ENCODE data around the gene GNG11.

- TF ChIP-seq POLR2AphosphoS5 (IDR thresholded peaks at IDR 0.05; ENCODE audit: low read depth, low read length) = no peak
- TF ChIP-seq TAF1 (IDR thresholded peaks at IDR 0.05; ENCODE audit: borderline replicate concordance, insufficient read depth, low read length) = no peak
- no peak for TF ChIP-seq SIN3A (IDR thresholded peaks at IDR 0.05; ENCODE audit: borderline replicate concordance, insufficient read depth, low read length)
Observed at GRCh38 chr7:93894426-93894825, 27.1 kb upstream of the GNG11 start.
